Muscle layer of colon (tissue), 2 donors: ENCODE results near the gene TSGA10.
"Not testable (repeated sequence)": the region's sequence is repeated elsewhere in the genome, so short reads cannot be mapped to it uniquely, and the experiment has no call there.

Source experiments
- H3K27ac ChIP-seq: one replicate; pipeline ENCODE4 v1.7.0; 2013; ENCODE audit warnings: low read depth, mild to moderate bottlenecking, low read length, moderate library complexity
- H3K27me3 ChIP-seq, 2 donors: one replicate each; pipeline ENCODE4 v1.7.0; 2013; ENCODE audit warnings: low read length in 2 of 2, mild to moderate bottlenecking in 2 of 2; ENCODE audit not compliant: insufficient read depth in 2 of 2, control insufficient read depth in 1 of 2
- H3K36me3 ChIP-seq: one replicate; pipeline ENCODE4 v1.7.0; 2013; ENCODE audit warnings: mild to moderate bottlenecking, low read length; ENCODE audit not compliant: insufficient read depth
- H3K4me1 ChIP-seq: one replicate; pipeline ENCODE4 v1.7.0; 2013; ENCODE audit warnings: mild to moderate bottlenecking, low read length; ENCODE audit not compliant: insufficient read depth
- H3K4me3 ChIP-seq, 2 donors: one replicate each; pipeline ENCODE4 v1.7.0; 2013; ENCODE audit warnings: low read length in 2 of 2, low read depth in 1 of 2, mild to moderate bottlenecking in 1 of 2, moderate library complexity in 1 of 2
- H3K9ac ChIP-seq: one replicate; pipeline ENCODE4 v1.7.0; 2013; ENCODE audit warnings: low read length
- H3K9me3 ChIP-seq: one replicate; pipeline ENCODE4 v1.7.0; 2013; ENCODE audit warnings: mild to moderate bottlenecking, low read length
- donor health status: abdominal sarcoma.
- donor health status: Adenocarcinoma of cecum.

TSGA10 gene, protein sequence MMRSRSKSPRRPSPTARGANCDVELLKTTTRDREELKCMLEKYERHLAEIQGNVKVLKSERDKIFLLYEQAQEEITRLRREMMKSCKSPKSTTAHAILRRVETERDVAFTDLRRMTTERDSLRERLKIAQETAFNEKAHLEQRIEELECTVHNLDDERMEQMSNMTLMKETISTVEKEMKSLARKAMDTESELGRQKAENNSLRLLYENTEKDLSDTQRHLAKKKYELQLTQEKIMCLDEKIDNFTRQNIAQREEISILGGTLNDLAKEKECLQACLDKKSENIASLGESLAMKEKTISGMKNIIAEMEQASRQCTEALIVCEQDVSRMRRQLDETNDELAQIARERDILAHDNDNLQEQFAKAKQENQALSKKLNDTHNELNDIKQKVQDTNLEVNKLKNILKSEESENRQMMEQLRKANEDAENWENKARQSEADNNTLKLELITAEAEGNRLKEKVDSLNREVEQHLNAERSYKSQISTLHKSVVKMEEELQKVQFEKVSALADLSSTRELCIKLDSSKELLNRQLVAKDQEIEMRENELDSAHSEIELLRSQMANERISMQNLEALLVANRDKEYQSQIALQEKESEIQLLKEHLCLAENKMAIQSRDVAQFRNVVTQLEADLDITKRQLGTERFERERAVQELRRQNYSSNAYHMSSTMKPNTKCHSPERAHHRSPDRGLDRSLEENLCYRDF

DNA sequence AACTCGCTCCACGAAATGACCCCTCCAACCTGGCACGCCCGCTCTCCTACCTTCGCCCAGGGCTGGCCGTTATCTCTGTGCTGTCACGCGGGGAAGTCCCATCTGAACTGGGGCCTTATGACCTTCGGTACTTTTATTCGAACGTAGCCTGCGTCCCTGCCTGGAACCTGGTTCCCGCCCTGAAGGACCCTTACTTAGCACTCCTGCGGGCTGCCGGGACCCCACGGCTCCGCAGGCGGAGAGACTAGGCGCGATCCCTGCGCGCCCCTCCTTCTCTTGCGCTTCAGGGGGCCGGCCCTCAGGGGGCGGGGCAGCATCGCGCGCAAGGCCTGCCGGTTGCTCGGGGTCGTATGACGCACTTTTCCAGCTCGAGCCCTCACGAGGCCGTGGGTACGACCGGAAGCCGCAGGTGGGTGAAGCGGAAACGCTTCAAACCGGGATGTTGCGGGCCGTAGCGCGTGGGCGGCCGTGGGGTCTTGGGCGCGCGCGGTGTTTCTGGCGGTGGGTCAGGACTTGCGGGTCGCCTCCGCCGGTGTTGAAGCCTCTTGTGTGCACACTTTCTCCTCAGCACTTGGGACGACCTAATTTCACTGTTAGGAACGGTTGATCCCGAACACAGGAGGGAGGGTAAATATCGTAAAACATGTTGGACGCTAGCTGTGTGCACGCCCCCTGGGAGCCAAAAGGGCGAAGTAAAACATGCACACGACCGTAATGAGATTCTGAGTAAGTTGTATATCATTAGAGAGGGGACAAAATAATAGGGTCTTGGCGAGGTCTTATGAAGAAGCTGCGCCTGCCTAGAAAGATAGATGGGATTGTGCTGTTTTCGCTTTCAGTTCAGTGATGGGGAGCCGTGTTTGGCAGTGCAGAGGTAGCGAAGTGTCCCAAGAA, at the start of gene TSGA10, which contains the start of gene LIPT1:
TSS of gene TSGA10 (minus strand) at position 300 of the 894 bp plus-strand sequence. CDS start 45,503 bp downstream, outside the sequence.
TSS of gene LIPT1 (plus strand) at position 325 of the 894 bp plus-strand sequence. CDS start 6,991 bp downstream, outside the sequence.
- Histone ChIP-seq H3K4me3 (peak within 1 kb of the TSS; percentile 78 to 84), H3K27ac (peak within 1 kb of the TSS; percentile 97), H3K4me1 (peaks cover 17% of the 10 kb centered on the region), H3K9ac (peak within 1 kb of the TSS; percentile 62), H3K36me3 (peaks cover 20% of the 10 kb centered on the region), H3K9me3 (no peaks in the 10 kb centered on the region), H3K27me3 (no peaks in the 10 kb centered on the region)

DNA sequence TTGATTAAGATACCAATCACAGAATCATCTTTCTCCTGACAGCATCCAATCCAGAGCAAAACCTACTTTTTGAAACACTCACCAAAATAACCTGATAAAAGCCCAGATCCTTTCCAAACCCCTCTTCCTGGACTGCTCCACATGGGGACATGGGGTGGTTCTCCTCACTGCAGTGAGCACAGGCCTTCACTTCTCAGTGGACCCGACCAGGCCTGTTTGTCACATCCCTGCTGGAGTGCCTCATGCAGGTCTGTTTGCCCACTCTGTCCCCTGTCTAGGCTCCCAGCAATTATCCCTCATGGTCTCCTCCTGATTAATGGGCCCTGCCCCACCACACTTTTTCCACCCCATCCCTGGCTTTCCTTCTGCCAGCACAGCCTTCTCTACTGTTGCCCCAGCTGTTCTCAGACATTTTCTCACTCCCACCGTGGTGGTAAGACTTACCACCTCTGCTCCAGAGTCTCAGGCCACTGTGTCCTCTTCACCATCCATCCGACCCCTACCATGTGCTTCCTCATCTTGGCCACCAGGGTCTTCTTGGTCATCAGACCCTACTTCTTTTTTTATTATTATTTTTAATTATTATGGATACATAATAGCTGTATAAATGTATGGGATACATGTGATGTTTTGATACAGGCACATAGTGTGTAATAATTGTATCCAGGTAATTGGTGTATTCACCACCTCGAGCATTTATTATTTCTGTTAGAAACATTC, 47.4 kb upstream of the TSGA10 start:
- Histone ChIP-seq H3K4me3 (no peak overlapping the region), H3K9ac (no peak overlapping the region), H3K27ac (no peak overlapping the region), H3K4me1 (no peaks in the 10 kb centered on the region), H3K9me3 (no peaks in the 10 kb centered on the region), H3K36me3 (peaks cover 13% of the 10 kb centered on the region), H3K27me3 (no peaks in the 10 kb centered on the region)

DNA sequence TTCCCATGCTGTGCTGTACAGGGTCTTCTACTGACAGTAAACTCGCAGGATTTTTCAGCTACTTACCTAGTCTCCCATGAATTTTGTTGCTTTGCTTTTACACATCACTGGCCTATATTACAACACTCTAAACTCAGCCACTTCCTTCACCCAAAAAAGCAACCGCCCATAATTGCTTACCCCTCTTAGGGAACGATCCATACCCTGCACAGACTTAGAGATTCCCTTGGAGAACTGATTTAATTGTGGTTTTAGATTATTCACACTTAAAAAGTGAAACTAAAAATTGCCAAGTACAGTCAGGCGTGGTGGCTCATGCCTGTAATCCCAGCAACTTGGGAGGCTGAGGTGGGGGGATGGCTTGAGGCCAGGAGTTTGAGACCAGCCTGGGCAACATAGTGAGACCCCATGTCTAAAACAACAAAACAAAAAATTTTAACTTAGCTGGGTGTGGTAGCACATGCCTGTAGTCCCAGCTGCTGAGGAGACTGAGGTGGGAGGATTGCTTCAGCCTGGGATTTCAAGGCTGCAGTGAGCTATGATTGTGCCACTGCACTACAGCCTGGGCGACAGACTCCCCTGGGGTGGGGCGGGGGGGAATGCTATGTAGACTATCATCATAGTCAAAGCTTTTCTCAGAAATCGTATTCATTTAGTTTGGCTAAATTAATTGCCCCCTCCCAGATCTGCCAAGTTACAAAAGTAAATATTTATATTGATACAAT, 45.5 kb upstream of the TSGA10 start:
- Histone ChIP-seq H3K27ac (no peak overlapping the region), H3K9ac (no peak overlapping the region), H3K9me3 (no peaks in the 10 kb centered on the region), H3K36me3 (peaks cover 32% of the 10 kb centered on the region), H3K4me1 (no peaks in the 10 kb centered on the region), H3K27me3 (no peaks in the 10 kb centered on the region), H3K4me3 (no peak overlapping the region)

DNA sequence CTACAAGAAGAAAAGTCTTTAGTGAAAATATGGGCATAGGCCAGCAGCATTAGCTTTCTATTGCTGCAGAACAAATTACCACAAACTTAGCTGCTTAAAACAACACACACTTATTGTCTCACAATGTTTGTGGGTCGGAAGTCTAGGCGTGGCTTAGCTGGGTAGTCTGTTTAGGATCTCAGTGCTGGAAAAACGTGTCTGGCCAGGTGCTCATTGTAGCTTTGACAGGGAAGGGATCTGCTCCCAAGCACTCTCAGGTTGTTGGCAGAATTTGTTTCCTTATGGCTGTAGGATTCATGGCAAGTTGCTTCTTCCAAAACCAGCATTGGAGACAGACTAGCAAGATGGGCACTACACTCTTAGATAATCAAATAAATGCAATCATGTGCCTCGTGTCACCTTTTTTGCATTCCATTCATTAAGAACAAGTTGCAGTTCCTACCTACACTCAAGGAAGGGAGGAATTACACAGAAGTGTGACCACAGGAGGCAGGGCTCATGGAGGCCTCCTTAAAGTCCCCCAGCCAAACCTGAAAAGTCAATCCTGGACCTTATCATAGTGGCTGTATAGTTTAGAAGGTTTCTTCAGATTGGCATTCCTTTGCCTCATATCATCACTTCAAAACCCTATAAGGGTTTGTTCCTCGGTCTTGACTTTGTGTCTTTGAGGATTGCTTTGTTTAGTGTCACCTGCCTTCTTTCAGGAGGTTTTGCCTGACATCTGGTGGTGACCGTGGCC, 43.5 kb upstream of the TSGA10 start:
- Histone ChIP-seq H3K9me3 (no peaks in the 10 kb centered on the region), H3K9ac (no peak overlapping the region), H3K36me3 (peaks cover 32% of the 10 kb centered on the region), H3K4me1 (no peaks in the 10 kb centered on the region), H3K4me3 (no peak overlapping the region), H3K27me3 (no peaks in the 10 kb centered on the region), H3K27ac (no peak overlapping the region)

DNA sequence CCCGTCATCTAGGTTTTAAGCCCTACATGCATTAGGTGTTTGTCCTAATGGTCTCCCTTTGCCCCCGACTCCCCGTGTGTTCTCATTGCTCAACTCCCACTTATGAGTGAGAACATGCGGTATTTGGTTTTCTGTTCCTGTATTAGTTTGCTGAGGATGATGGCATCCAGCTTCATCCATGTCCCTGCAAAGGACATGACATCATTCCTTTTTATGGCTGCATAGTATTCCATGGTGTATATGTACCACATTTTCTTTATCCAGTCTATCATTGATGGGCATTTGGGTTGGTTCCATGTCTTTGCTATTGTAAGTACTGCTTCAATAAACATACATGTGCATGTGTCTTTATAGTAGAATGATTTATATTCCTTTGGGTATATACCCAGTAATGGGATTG, 37.6 kb upstream of the TSGA10 start:
- not testable (repeated sequence) for H3K9ac ChIP-seq, H3K9me3 ChIP-seq, H3K4me1 ChIP-seq, H3K27me3 ChIP-seq, H3K4me3 ChIP-seq, H3K27ac ChIP-seq
- peaks cover 37% of the 10 kb centered on the region for H3K36me3 ChIP-seq

DNA sequence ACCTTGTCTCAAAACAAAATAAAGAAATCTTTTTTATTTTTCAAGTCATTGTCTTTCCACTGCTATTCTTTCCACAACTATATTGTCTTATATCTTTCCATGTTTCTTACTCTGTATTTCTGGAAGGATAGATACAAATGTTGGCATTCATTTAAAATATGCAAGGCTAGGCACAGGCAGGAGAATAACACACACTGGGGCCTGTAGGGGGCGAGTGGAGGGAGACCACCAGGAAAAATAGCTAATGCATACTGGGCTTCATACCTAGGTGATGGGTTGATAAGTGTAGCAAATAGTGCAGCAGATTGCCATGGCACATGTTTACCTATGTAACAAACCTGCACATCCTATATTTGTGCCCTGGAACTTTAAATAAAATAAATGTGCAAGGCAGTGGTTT, 35.8 kb upstream of the TSGA10 start:
- H3K36me3 ChIP-seq: peaks cover 23% of the 10 kb centered on the region
- H3K27ac ChIP-seq: no peak overlapping the region
- no peaks in the 10 kb centered on the region for H3K4me1 ChIP-seq
- H3K9me3 ChIP-seq: no peaks in the 10 kb centered on the region
- H3K27me3 ChIP-seq: no peaks in the 10 kb centered on the region
- no peak overlapping the region for H3K9ac ChIP-seq
- H3K4me3 ChIP-seq: no peak overlapping the region

DNA sequence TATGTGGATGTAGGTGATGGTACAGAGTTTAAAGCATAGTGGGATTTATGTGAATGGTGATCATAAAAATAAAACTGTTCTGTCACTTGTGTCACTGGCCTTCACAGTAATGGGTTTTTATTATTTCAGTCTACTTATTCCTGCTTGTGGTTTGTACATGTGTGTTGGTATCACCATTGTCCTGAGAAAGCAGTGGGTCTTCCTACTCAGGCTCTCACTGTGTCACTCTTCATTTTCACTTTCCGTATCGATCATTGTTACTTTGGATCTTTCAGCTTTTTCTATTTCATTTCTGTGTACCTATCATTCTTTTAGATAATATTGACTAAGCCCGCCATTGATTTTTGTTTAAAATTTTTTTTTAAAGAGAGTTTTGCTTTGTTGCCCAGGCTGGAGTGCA, 33.6 kb upstream of the TSGA10 start:
- peaks cover 20% of the 10 kb centered on the region for H3K36me3 ChIP-seq
- H3K9ac ChIP-seq: no peak overlapping the region
- H3K4me1 ChIP-seq: no peaks in the 10 kb centered on the region
- H3K4me3 ChIP-seq: no peak overlapping the region
- H3K27me3 ChIP-seq: no peaks in the 10 kb centered on the region
- H3K27ac ChIP-seq: no peak overlapping the region
- no peaks in the 10 kb centered on the region for H3K9me3 ChIP-seq

DNA sequence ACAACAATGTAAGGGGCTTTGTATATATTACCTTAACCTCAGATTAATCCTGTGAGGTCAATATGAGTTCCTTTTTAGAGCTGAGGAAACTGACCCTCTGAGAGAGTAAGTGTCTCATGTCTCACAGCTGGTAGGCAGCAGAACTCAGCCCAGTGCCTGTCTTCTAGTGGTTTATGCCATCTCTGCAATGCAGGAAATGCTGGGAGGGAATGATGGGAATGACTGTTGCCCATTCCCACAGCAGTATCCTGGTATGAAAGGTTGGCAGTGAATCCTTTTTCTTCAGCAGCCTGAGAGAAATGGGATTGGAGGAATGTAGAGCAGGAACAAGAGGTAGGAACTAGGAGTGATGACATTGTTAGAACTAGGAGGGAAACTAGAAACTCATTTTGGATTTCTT, 32.3 kb upstream of the TSGA10 start:
- H3K27me3 ChIP-seq: no peaks in the 10 kb centered on the region
- H3K9me3 ChIP-seq: no peaks in the 10 kb centered on the region
- peaks cover 20% of the 10 kb centered on the region for H3K36me3 ChIP-seq

DNA sequence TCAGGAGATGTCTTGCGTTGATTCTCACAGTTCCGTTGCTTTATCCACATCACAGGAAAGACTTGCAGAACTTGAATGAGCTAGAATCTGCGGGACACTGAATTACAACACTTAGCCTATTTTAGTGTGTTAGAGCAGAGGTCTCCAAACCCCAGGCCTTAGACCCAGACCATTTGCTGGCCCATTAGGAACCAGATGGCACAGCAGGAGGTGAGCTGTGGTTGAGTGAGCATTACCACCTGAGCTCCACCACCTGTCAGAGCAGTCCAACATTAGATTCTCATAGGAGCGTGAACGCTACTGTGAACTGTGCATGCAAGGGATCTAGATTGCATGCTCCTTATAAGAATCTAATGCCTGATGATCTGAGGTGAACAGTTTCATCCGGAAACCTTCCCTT, 30.1 kb upstream of the TSGA10 start:
- Histone ChIP-seq H3K4me3 (no peak overlapping the region), H3K4me1 (peaks cover 17% of the 10 kb centered on the region), H3K27ac (no peak overlapping the region), H3K9ac (no peak overlapping the region), H3K9me3 (no peaks in the 10 kb centered on the region), H3K36me3 (peaks cover 14% of the 10 kb centered on the region), H3K27me3 (no peaks in the 10 kb centered on the region)

More for the DNA sequence above, 32.3 kb upstream of the TSGA10 start:
- Histone ChIP-seq H3K9ac (no peak overlapping the region), H3K4me1 (peaks cover 7% of the 10 kb centered on the region), H3K27ac (no peak overlapping the region), H3K4me3 (no peak overlapping the region)

DNA sequence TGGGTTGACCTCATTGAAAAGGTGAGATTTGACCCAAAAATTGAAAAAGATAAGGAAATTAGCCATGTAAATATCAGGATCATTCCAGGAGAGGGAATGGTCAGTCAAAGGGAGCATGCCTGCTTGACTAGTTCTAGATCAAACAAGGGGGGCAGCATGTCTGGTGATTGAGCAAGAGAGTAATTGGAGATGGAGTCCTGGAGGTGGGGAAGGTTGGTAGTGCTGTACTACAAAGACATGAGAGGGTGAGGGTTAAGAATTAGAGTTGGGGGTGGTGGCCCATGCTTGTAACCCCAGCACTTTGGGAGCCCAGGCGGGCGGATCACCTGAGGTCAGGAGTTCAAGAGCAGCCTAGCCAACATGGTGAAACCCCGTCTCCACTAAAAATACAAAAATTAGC, 28.3 kb upstream of the TSGA10 start:
- Histone ChIP-seq H3K4me3 (no peak overlapping the region), H3K9ac (no peak overlapping the region), H3K27me3 (no peaks in the 10 kb centered on the region), H3K9me3 (no peaks in the 10 kb centered on the region), H3K36me3 (peaks cover 4% of the 10 kb centered on the region), H3K27ac (no peak overlapping the region), H3K4me1 (peaks cover 27% of the 10 kb centered on the region)
